H1 (cell line): ENCODE data around the gene SCAF1. TPM values are rescaled to one million over a fixed set of nuclear protein-coding genes. Genes with fewer than 3 reads are reported as not detected.

Experiments used
- CTCF ChIA-PET: fragments of 300-600 bp; sonication (Branson Sonifier 250); formaldehyde crosslinking; loops from one replicate; lab custom pipeline; 2021; ENCODE audit not compliant: partially characterized antibody; lab: Charles Lee
- POLR2A ChIA-PET: fragments of 300-600 bp; sonication (Branson Sonifier 250); formaldehyde crosslinking; loops from one replicate; lab custom pipeline; 2021; ENCODE audit warnings: inconsistent platforms; ENCODE audit not compliant: partially characterized antibody; lab: Charles Lee
- DNase-seq, 2 experiments: peaks; one replicate each; pipeline versions ENCODE4 v3.0.0 to v3.0.0-alpha.2; 2010 to 2022; ENCODE audit warnings: low spot score in 2 of 2, low read depth in 1 of 2, mixed read lengths in 1 of 2
- FAIRE-seq: peaks from 2 replicates; lab custom pipeline; 2011; peaks lifted over from hg19 to GRCh38; lab: Jason Lieb, UNC
- H2AFZ ChIP-seq: 2 replicates; pipeline ENCODE4 v1.8.1; 2012; ENCODE audit warnings: low read length, inconsistent platforms
- H2AK5ac ChIP-seq: 2 replicates; pipeline ENCODE4 v1.6.1; 2013; ENCODE audit warnings: low read depth, low read length
- H2BK120ac ChIP-seq: replicated peaks from 2 replicates; pipeline ENCODE3; 2013; ENCODE audit warnings: low read depth, low read length, inconsistent platforms
- H2BK12ac ChIP-seq: 2 replicates; pipeline ENCODE4 v1.6.1; 2013; ENCODE audit warnings: low read depth, low read length
- H2BK15ac ChIP-seq: 2 replicates; pipeline ENCODE4 v1.6.1; 2013; ENCODE audit warnings: low read length
- H2BK20ac ChIP-seq: 2 replicates; pipeline ENCODE4 v1.6.1; 2013; ENCODE audit warnings: low read length
- H2BK5ac ChIP-seq: 2 replicates; pipeline ENCODE4 v1.6.1; 2013; ENCODE audit warnings: low read depth, low read length
- H3K14ac ChIP-seq: 2 replicates; pipeline ENCODE4 v1.6.1; 2013; ENCODE audit warnings: inconsistent platforms; ENCODE audit not compliant: insufficient read length
- H3K18ac ChIP-seq: 2 replicates; pipeline ENCODE4 v1.6.1; 2013; ENCODE audit warnings: low read length; ENCODE audit errors: extremely low read depth
- H3K23ac ChIP-seq: 2 replicates; pipeline ENCODE4 v1.6.1; 2013; ENCODE audit warnings: inconsistent platforms; ENCODE audit not compliant: insufficient read length
- H3K23me2 ChIP-seq: 2 replicates; pipeline ENCODE4 v1.6.1; 2013; ENCODE audit warnings: low read depth, low read length
- H3K27ac ChIP-seq: 2 replicates; pipeline ENCODE4 v1.6.1; 2011; ENCODE audit warnings: low read depth, low read length, inconsistent platforms
- H3K27me3 ChIP-seq, 4 experiments: replicated peaks in 1 of 4; 1 replicate in 1 of 4; 2 replicates in 3 of 4; pipeline versions ENCODE4 v1.6.1 to v1.8.1; 2011 to 2013; ENCODE audit warnings: low read length in 3 of 4, mild to moderate bottlenecking in 3 of 4, inconsistent platforms in 2 of 4, mixed read lengths in 2 of 4, moderate library complexity in 1 of 4; ENCODE audit not compliant: control insufficient read depth in 3 of 4, insufficient read depth in 3 of 4; ENCODE audit errors: extremely low read depth in 1 of 4
- H3K36me3 ChIP-seq, 4 experiments: 2 replicates each; pipeline versions ENCODE4 v1.6.1 to v1.8.1; 2011 to 2013; ENCODE audit warnings: mild to moderate bottlenecking in 4 of 4, low read length in 3 of 4, moderate library complexity in 2 of 4, control low read depth in 1 of 4, inconsistent platforms in 1 of 4; ENCODE audit not compliant: insufficient read depth in 4 of 4, control insufficient read depth in 2 of 4
- H3K4ac ChIP-seq: replicated peaks from 2 replicates; pipeline ENCODE3; 2013; ENCODE audit warnings: low read length, low read depth, mixed read lengths, inconsistent platforms; ENCODE audit not compliant: insufficient read length
- H3K4me1 ChIP-seq, 4 experiments: replicated peaks in 1 of 4; 1 replicate in 1 of 4; 2 replicates in 3 of 4; pipeline versions ENCODE4 v1.6.1 to v1.8.1; 2011 to 2013; ENCODE audit warnings: low read length in 3 of 4, inconsistent platforms in 2 of 4, mixed read lengths in 1 of 4; ENCODE audit not compliant: insufficient read depth in 4 of 4, control insufficient read depth in 3 of 4
- H3K4me2 ChIP-seq, 2 experiments: 2 replicates each; pipeline versions ENCODE4 v1.6.1 to v1.8.1; 2011 to 2013; ENCODE audit warnings: low read depth in 2 of 2, low read length in 2 of 2, control low read depth in 1 of 2, inconsistent platforms in 1 of 2, mild to moderate bottlenecking in 1 of 2; ENCODE audit not compliant: insufficient read depth in 1 of 2
- H3K4me3 ChIP-seq, 4 experiments: fragments of 200-600, 300-600 bp in 1 of 4; sonication (generic), shearing (Covaris generic), sonication (Bioruptor Twin) in 1 of 4; 2 replicates each; pipeline versions ENCODE4 v1.5.1 to v1.8.1; 2011 to 2016; ENCODE audit warnings: low read length in 4 of 4, low read depth in 3 of 4, control low read depth in 2 of 4, inconsistent platforms in 2 of 4, mild to moderate bottlenecking in 2 of 4, mixed read lengths in 1 of 4, moderate library complexity in 1 of 4; ENCODE audit not compliant: insufficient read depth in 2 of 4; ENCODE audit errors: extremely low read depth in 1 of 4
- H3K56ac ChIP-seq: replicated peaks from 2 replicates; pipeline ENCODE3; 2013; ENCODE audit warnings: low read depth, mild to moderate bottlenecking, mixed read lengths, low read length, inconsistent platforms; ENCODE audit not compliant: insufficient read length
- H3K79me1 ChIP-seq: 2 replicates; pipeline ENCODE4 v1.6.1; 2013; ENCODE audit warnings: low read depth, low read length, control low read depth
- H3K79me2 ChIP-seq, 2 experiments: 2 replicates each; pipeline versions ENCODE4 v1.6.1 to v1.8.1; 2012 to 2013; ENCODE audit warnings: low read length in 2 of 2, mild to moderate bottlenecking in 2 of 2, inconsistent platforms in 1 of 2; ENCODE audit not compliant: insufficient read depth in 2 of 2, control insufficient read depth in 1 of 2
- H3K9ac ChIP-seq, 4 experiments: replicated peaks in 1 of 4; 1 replicate in 1 of 4; 2 replicates in 3 of 4; pipeline versions ENCODE4 v1.6.1 to v1.8.1; 2011 to 2013; ENCODE audit warnings: low read depth in 3 of 4, low read length in 3 of 4, control low read depth in 2 of 4, mild to moderate bottlenecking in 2 of 4, moderate library complexity in 2 of 4, inconsistent platforms in 1 of 4; ENCODE audit errors: extremely low read depth in 1 of 4
- H3K9me3 ChIP-seq, 2 experiments: 2 replicates each; pipeline versions ENCODE4 v1.6.1 to v1.8.1; 2012 to 2013; ENCODE audit warnings: mild to moderate bottlenecking in 2 of 2, moderate library complexity in 2 of 2, control low read depth in 1 of 2, inconsistent platforms in 1 of 2, low read depth in 1 of 2, low read length in 1 of 2, mixed read lengths in 1 of 2; ENCODE audit not compliant: insufficient read depth in 2 of 2
- H4K20me1 ChIP-seq, 2 experiments: replicated peaks in 1 of 2; 2 replicates each; pipeline versions ENCODE3 to v1.8.1; 2011 to 2013; ENCODE audit warnings: inconsistent platforms in 2 of 2, low read length in 2 of 2, mild to moderate bottlenecking in 1 of 2; ENCODE audit not compliant: insufficient read depth in 2 of 2, control insufficient read depth in 1 of 2
- H4K5ac ChIP-seq: 2 replicates; pipeline ENCODE4 v1.6.1; 2013; ENCODE audit warnings: low read length, low read depth, mixed read lengths, inconsistent platforms; ENCODE audit not compliant: insufficient read length
- H4K8ac ChIP-seq: 2 replicates; pipeline ENCODE4 v1.8.0; 2013; ENCODE audit warnings: mild to moderate bottlenecking, moderate library complexity, low read length, inconsistent platforms; ENCODE audit not compliant: insufficient read depth; ENCODE audit errors: extremely low read depth
- H4K91ac ChIP-seq: replicated peaks from 2 replicates; pipeline ENCODE3; 2013; ENCODE audit warnings: low read length, mixed read lengths, inconsistent platforms; ENCODE audit not compliant: insufficient read length
- GABPA ChIP-seq: IDR thresholded peaks from 2 replicates; pipeline ENCODE4 v1.6.1; 2011; ENCODE audit warnings: mild to moderate bottlenecking, low read length, moderate library complexity, borderline replicate concordance; ENCODE audit not compliant: insufficient read depth
- JUND ChIP-seq: IDR thresholded peaks from 2 replicates; pipeline ENCODE4 v1.6.1; 2011; ENCODE audit warnings: mild to moderate bottlenecking, improper control_type of control experiment, low read length
- KDM4A ChIP-seq: IDR thresholded peaks from one replicate; pipeline ENCODE4 v1.7.1; 2012; ENCODE audit warnings: low read depth, mild to moderate bottlenecking, moderate library complexity, low read length, inconsistent platforms; ENCODE audit not compliant: severe bottlenecking
- RFX5 ChIP-seq: IDR thresholded peaks from 2 replicates; pipeline ENCODE4 v1.6.1; 2011; ENCODE audit warnings: low read depth, low read length, improper control_type of control experiment, borderline replicate concordance
- SIX5 ChIP-seq: IDR thresholded peaks from 2 replicates; pipeline ENCODE4 v1.6.1; 2011; ENCODE audit warnings: mild to moderate bottlenecking, low read depth, low read length
- SP4 ChIP-seq: IDR thresholded peaks from 2 replicates; pipeline ENCODE4 v1.6.1; 2012; ENCODE audit warnings: low read length, inconsistent platforms
- WGBS, 2 experiments: shearing (Covaris generic) in 1 of 2; methylation state at CpG; one replicate each; pipeline versions ENCODE4 v1.1.6 to v1.1.7; 2013 to 2015; ENCODE audit warnings: low lambda C conversion rate in 2 of 2, mixed read lengths in 2 of 2, inconsistent platforms in 1 of 2, low coverage in 1 of 2, missing lambda C conversion rate in 1 of 2; ENCODE audit not compliant: insufficient replicate concordance in 2 of 2, insufficient coverage in 1 of 2, insufficient read length in 1 of 2; ENCODE audit errors: extremely low coverage in 1 of 2, missing lambda C conversion rate in 1 of 2; 5-methylcytosine and 5-hydroxymethylcytosine counted together
- polyA plus RNA-seq, 7 experiments: library from polyadenylated mRNA; depleted of rRNA in 3 of 7; stranded (reverse) in 5 of 7; unstranded in 2 of 7; fragments of >200 nt in 5 of 7; fragments of 200-250 nt in 2 of 7; gene quantifications; 1 replicate in 5 of 7; 2 replicates in 1 of 7; 4 replicates in 1 of 7; pipeline versions ENCODE4 v1.2.1 to v1.2.3, GENCODE V29; 2011 to 2013; ENCODE audit warnings: missing spikeins in 2 of 7, mixed read lengths in 2 of 7
- total RNA-seq: library from RNA; stranded (reverse); fragmentation: NEBNext Ultra II Directional; extraction: Animal tissue kit (Norgen Biotek cat#: 25700); gene quantifications from 2 replicates; pipeline ENCODE4 v1.2.1, GENCODE V29; 2021

Gene SCAF1
- total and polyA plus RNA-seq, 2 of the 8 experiments (the other 6 are each of a cell fraction or from before 2014, with no cell fraction given) = 9.7 to 81.7 TPM

GRCh38 chr19:49646586-49646985, 4.6 kb downstream of the SCAF1 start:
- H3K9ac ChIP-seq = no peak overlapping the region
- no peak overlapping the region for H3K4ac ChIP-seq
- H4K91ac ChIP-seq = no peak overlapping the region
- H3K27ac ChIP-seq = no peak overlapping the region
- H2BK20ac ChIP-seq = no peak overlapping the region
- H3K79me1 ChIP-seq = peaks cover 22% of the 10 kb centered on the region
- no peaks in the 10 kb centered on the region for H3K9me3 ChIP-seq
- no peak overlapping the region for H2AFZ ChIP-seq
- no peak overlapping the region for H4K8ac ChIP-seq
- DNase-seq (no peak), FAIRE-seq (no peak)
- CTCF ChIA-PET = interaction anchor here (0.9 to 1.7 kb wide), 3 partner anchors 26 to 33 kb away, joined by 4 to 8 read pairs (median 4); no protein-coding TSS in a partner anchor
- H3K23me2 ChIP-seq = peaks cover under 1% of the 10 kb centered on the region; the same call in 1 of the 2 replicates
- H3K79me2 ChIP-seq = peaks cover 10 to 32% of the 10 kb centered on the region in 2 experiments
- no peak overlapping the region for H2BK120ac ChIP-seq
- peaks cover 6 to 31% (median 21%) of the 10 kb centered on the region in 4 experiments; a peak in 6 of 8 replicates for H3K36me3 ChIP-seq
- H3K4me1 ChIP-seq = peaks cover 2 to 7% (median 3%) of the 10 kb centered on the region in 4 experiments; a peak in 5 of 7 replicates
- no peak overlapping the region for H2BK12ac ChIP-seq
- no peak overlapping the region for H3K4me2 ChIP-seq
- H3K14ac ChIP-seq = no peak overlapping the region
- H3K27me3 ChIP-seq = no peaks in the 10 kb centered on the region
- H2AK5ac ChIP-seq = no peak overlapping the region
- WGBS, 2 experiments = 93% methylated on average over 17 of the region's 17 CpGs; no CpG with 5 or more reads in 1 of the 2 experiments
- H2BK15ac ChIP-seq = no peak overlapping the region
- H3K23ac ChIP-seq = no peak overlapping the region
- TF ChIP-seq RFX5 (no peak), SIX5 (no peak), SP4 (no peak), JUND (no peak), GABPA (no peak), KDM4A (no peak)
- H2BK5ac ChIP-seq = no peak overlapping the region
- POLR2A ChIA-PET = interaction anchor here (1.0 to 50.7 kb wide), 6 partner anchors 13 to 45 kb away, joined by 3 to 840 read pairs (median 20); partner anchors contain the start of genes BCL2L12, IRF3, PRMT1 and PRR12
- H3K4me3 ChIP-seq = no peak overlapping the region
- no peak overlapping the region for H3K56ac ChIP-seq
- H4K20me1 ChIP-seq = peaks cover 7 to 21% of the 10 kb centered on the region in 2 experiments
- no peak overlapping the region for H3K18ac ChIP-seq
- no peak overlapping the region for H4K5ac ChIP-seq
